Activated T-helper 9 cell treated with anti-CD3 and anti-CD28 coated beads, Interleukin-2, amount 50 U/mL, for 16 hours (primary cell): ENCODE data around the gene BACE1-AS.

Experiments
- DNase-seq: peaks from one replicate; pipeline ENCODE4 v3.0.0-alpha.2; 2020; ENCODE audit warnings: low read depth

Gene BACE1-AS

GRCh38 chr11:117327567-117328374, 36.6 kb downstream of the BACE1-AS start, which contains the start of gene CEP164:
TSS of gene CEP164 (plus strand) at chr11:117327854. CDS start at chr11:117338587, 10,733 bp downstream.
- DNase-seq: peak; percentile 88

- no peak for DNase-seq
Measured at GRCh38 chr11:117328375-117329010, 37.3 kb downstream of the BACE1-AS start.

- DNase-seq: no peak
Measured at GRCh38 chr11:117332843-117333242, 41.7 kb downstream of the BACE1-AS start.

GRCh38 chr11:117333917-117334316, 42.8 kb downstream of the BACE1-AS start:
- no peak for DNase-seq

- DNase-seq: no peak
Measured at GRCh38 chr11:117334896-117335295, 43.8 kb downstream of the BACE1-AS start.

GRCh38 chr11:117335399-117335798, 44.3 kb downstream of the BACE1-AS start:
- DNase-seq: no peak

- DNase-seq: no peak
Measured at GRCh38 chr11:117337076-117337475, 45.9 kb downstream of the BACE1-AS start.
